ENCODE measurements around the gene LCE1E.

DNA sequence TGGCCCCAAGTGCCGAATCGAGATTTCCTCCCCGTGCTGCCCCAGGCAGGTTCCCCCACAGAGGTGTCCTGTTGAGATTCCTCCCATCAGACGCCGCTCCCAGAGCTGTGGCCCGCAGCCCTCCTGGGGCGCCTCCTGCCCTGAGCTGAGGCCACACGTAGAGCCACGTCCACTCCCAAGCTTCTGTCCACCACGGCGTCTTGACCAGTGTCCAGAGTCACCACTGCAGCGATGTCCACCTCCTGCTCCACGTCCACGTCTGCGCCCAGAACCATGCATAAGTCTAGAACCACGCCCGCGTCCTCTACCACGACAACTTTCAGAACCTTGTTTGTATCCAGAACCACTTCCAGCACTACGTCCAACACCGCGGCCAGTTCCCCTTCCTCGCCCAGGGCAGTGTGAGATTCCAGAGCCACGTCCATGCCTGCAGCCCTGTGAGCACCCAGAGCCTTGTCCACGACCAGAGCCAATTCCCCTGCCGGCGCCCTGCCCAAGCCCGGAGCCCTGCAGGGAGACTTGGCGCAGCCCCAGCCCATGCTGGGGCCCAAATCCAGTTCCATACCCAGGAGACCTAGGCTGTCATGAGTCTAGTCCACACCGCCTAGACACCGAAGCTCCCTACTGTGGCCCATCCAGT is 25.4 kb upstream of the LCE1E start:
- no peak for TF ChIP-seq POLR2A (IDR thresholded peaks at IDR 0.05)
- TF ChIP-seq, protein P1, sequence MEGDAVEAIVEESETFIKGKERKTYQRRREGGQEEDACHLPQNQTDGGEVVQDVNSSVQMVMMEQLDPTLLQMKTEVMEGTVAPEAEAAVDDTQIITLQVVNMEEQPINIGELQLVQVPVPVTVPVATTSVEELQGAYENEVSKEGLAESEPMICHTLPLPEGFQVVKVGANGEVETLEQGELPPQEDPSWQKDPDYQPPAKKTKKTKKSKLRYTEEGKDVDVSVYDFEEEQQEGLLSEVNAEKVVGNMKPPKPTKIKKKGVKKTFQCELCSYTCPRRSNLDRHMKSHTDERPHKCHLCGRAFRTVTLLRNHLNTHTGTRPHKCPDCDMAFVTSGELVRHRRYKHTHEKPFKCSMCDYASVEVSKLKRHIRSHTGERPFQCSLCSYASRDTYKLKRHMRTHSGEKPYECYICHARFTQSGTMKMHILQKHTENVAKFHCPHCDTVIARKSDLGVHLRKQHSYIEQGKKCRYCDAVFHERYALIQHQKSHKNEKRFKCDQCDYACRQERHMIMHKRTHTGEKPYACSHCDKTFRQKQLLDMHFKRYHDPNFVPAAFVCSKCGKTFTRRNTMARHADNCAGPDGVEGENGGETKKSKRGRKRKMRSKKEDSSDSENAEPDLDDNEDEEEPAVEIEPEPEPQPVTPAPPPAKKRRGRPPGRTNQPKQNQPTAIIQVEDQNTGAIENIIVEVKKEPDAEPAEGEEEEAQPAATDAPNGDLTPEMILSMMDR (IDR thresholded peaks at IDR 0.05), result no peak

Data from body of pancreas (tissue), 4 donors.